Measurements from ENCODE around the gene CD163. TPM values are rescaled to one million over a fixed set of nuclear protein-coding genes. Genes with fewer than 3 reads are reported as not detected.
"Not testable (repeated sequence)": the region's sequence is repeated elsewhere in the genome, so short reads cannot be mapped to it uniquely, and the experiment has no call there.

CD163 gene
- total and polyA plus RNA-seq, 2 experiments from 2014 or later, result not detected

DNA sequence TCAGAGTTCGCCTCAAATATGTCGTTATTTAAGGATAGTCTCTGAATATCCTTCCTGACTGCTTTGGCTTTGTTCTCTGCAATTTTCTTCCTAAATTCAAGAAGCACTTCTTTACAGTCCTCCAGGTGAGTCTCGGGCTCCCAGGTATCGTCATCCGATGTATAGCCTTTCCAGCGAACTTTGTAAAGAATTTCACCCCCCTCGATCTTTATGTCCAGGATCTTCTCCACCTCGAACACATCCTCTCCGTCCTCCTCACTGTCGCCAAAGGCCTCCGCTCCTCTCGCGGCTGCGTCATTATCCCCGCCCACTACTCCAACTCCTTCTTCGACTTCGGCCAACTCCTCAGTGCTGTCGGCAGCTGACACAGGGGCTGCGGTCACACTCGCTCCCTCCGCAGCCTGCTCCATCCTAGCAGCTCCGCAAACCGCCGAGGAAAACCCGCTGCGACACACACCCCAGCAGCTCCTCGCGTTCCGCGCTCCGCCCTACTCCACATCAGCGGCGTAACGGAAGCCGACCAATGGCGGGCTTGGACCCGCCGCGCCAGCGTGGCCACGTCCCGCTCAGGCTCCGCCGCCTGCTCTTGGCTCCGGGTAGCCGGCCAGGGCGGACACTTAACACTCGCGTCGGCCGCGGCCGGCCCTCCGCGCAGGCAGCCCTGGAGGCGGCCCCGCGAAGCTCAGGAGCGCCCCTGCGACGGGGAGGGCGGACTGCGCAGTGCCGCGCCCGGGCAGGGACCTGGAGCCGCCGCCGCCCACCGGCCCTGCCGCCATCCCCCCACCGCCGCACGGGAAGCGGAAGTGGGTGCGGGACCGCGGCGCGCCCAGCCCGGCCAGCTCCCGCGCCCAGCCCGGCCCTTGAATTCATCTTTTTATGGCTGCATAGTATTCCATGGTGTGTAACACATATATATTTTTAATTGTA lies 63.7 kb downstream of the CD163 start:
- H3K4me2 ChIP-seq (ENCODE audit: unreplicated experiment), result peak overlapping the region; percentile 15
- H3K9ac ChIP-seq, result peak overlapping the region; percentile 61

DNA sequence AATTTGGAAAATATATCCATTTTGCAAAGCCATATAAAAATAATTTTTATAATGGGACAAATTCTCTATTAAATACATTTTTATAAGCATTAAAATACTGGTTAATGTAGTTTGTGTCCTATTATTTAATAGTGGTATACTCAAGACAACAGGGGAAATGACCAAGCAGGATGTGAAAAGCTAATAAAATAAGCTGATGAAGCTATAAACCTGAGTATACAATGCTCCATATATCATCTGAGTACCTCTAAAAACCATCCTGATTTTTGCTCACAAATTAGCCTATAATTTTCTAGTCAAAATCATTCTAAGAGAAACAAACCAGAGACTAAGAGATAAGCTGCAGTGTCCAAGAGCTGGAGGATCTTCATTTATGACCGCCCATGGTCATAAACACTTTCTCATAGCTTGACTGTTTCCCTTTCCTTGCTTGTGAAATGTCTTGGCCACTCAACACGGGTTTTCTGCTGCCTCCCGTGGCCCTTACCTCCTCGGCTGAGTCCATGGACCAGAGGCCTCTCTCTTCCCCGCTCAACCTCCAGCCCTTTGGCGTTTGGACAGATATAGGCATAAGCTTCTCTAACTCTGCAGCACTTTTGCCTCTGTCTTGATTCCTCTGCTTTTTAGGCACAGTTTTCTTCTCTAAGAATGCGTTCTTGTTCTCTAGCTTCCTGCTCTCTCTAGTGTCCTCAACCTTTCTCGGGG lies 65.1 kb downstream of the CD163 start:
- H3K4me2 ChIP-seq (ENCODE audit: unreplicated experiment); H3K27ac ChIP-seq; H3K9ac ChIP-seq; H3K9me3 ChIP-seq (ENCODE audit: low read depth); H3K4me1 ChIP-seq (ENCODE audit: insufficient read depth); H3F3A ChIP-seq (ENCODE audit: insufficient read depth); DNase-seq; H3K36me3 ChIP-seq (ENCODE audit: low read depth); H3K4me3 ChIP-seq; H3K27me3 ChIP-seq (replicated peaks; ENCODE audit: insufficient read depth); H4K20me1 ChIP-seq (ENCODE audit: insufficient read depth); H3K9me2 ChIP-seq (ENCODE audit: insufficient read depth); H3K79me2 ChIP-seq (ENCODE audit: insufficient read depth); in situ Hi-C loops (cut with MboI): not testable (repeated sequence)
- H2AFZ ChIP-seq, result peak overlapping the region; percentile 87; the same call in 1 of the 2 replicates
- WGBS, 2 experiments (ENCODE audit: low coverage in 1 of 2, low lambda C conversion rate in 2 of 2, missing lambda C conversion rate in 2 of 2), result 74 to 76% methylated on average over 7 to 8 of the region's 8 CpGs

More for the DNA sequence above, 63.7 kb downstream of the CD163 start:
- in situ Hi-C loops (cut with MboI), result no loop called here
- TF ChIP-seq EZH2 (IDR thresholded peaks at IDR 0.05; ENCODE audit: insufficient read depth, poor library complexity, severe bottlenecking) (no peak), EZH2phosphoT487 (IDR thresholded peaks at IDR 0.05; ENCODE audit: insufficient read depth, low read depth) (no peak)
- H3K27ac ChIP-seq, result 0 out of 2 replicates have a peak overlapping the region, but pooled peaks have one; percentile 9
- H2AFZ ChIP-seq, result peak overlapping the region; percentile 87
- no peaks in the 10 kb centered on the region for H3K79me2 ChIP-seq (ENCODE audit: insufficient read depth)
- no peaks in the 10 kb centered on the region for H3K4me1 ChIP-seq (ENCODE audit: insufficient read depth)
- no peaks in the 10 kb centered on the region for H3K9me3 ChIP-seq (ENCODE audit: low read depth)
- 13 to 16% methylated on average over 69 to 76 of the region's 84 CpGs for WGBS, 2 experiments (ENCODE audit: low coverage in 1 of 2, low lambda C conversion rate in 2 of 2, missing lambda C conversion rate in 2 of 2)
- no peaks in the 10 kb centered on the region for H3K36me3 ChIP-seq (ENCODE audit: low read depth)
- DNase-seq, result peak; percentile 81
- H3K9me2 ChIP-seq (ENCODE audit: insufficient read depth), result no peaks in the 10 kb centered on the region
- H3K4me3 ChIP-seq, result peak overlapping the region; percentile 60
- peaks cover 4% of the 10 kb centered on the region; the same call in 1 of the 2 replicates for H3F3A ChIP-seq (ENCODE audit: insufficient read depth)
- H4K20me1 ChIP-seq (ENCODE audit: insufficient read depth), result no peaks in the 10 kb centered on the region
- H3K27me3 ChIP-seq (replicated peaks; ENCODE audit: insufficient read depth), result no peaks in the 10 kb centered on the region

- H3K4me1 ChIP-seq (ENCODE audit: insufficient read depth); in situ Hi-C loops (cut with MboI); H3K4me2 ChIP-seq (ENCODE audit: unreplicated experiment); H3K27ac ChIP-seq; H3F3A ChIP-seq (ENCODE audit: insufficient read depth); H3K4me3 ChIP-seq; DNase-seq; H3K36me3 ChIP-seq (ENCODE audit: low read depth); H3K9me2 ChIP-seq (ENCODE audit: insufficient read depth); H3K9ac ChIP-seq; H3K79me2 ChIP-seq (ENCODE audit: insufficient read depth); H4K20me1 ChIP-seq (ENCODE audit: insufficient read depth); H3K27me3 ChIP-seq (replicated peaks; ENCODE audit: insufficient read depth); H3K9me3 ChIP-seq (ENCODE audit: low read depth); H2AFZ ChIP-seq: not testable (repeated sequence)
- 35 to 44% methylated on average over 3 of the region's 3 CpGs for WGBS, 2 experiments (ENCODE audit: low coverage in 1 of 2, low lambda C conversion rate in 2 of 2, missing lambda C conversion rate in 2 of 2)
Observed at GRCh38 chr12:7437494-7437893, 66.1 kb downstream of the CD163 start.

DNA sequence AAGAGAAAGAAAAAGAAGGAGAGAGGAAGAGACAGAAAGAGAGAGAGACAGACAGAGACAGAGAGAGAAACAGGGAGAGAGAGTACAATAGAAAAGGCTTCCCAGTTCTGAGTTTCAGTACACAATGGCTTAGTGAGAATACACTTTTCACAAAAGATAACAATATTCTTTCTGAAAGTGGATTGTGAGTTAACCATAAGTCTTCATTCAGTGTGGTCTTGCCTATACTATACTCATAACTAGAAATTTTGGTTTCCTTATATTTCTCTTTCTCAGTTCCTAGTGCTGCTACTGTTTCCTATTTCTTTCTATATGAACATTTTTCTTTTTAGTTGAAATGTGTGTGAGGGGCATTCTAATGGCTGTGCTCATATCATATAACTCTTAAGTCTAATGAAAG lies 68.9 kb downstream of the CD163 start:
- Histone ChIP-seq H3K9ac (no peak overlapping the region), H3F3A (ENCODE audit: insufficient read depth) (peaks cover 4% of the 10 kb centered on the region; the same call in 1 of the 2 replicates), H3K79me2 (ENCODE audit: insufficient read depth) (no peaks in the 10 kb centered on the region), H3K4me1 (ENCODE audit: insufficient read depth) (peaks cover 17% of the 10 kb centered on the region; the same call in 1 of the 2 replicates), H3K9me2 (ENCODE audit: insufficient read depth) (no peaks in the 10 kb centered on the region), H3K4me2 (ENCODE audit: unreplicated experiment) (no peak overlapping the region), H4K20me1 (ENCODE audit: insufficient read depth) (no peaks in the 10 kb centered on the region), H2AFZ (no peak overlapping the region), H3K27ac (no peak overlapping the region), H3K4me3 (no peak overlapping the region), H3K27me3 (replicated peaks; ENCODE audit: insufficient read depth) (no peaks in the 10 kb centered on the region), H3K9me3 (ENCODE audit: low read depth) (no peaks in the 10 kb centered on the region), H3K36me3 (ENCODE audit: low read depth) (no peaks in the 10 kb centered on the region)
- no peak for DNase-seq
- TF ChIP-seq EZH2phosphoT487 (IDR thresholded peaks at IDR 0.05; ENCODE audit: insufficient read depth, low read depth) (no peak), EZH2 (IDR thresholded peaks at IDR 0.05; ENCODE audit: insufficient read depth, poor library complexity, severe bottlenecking) (no peak)
- in situ Hi-C loops (cut with MboI), result no loop called here

Data from GM23248 (cell line).